ENCODE results near the gene AHCYL2. TPM values are rescaled to one million over a fixed set of nuclear protein-coding genes. Genes with fewer than 3 reads are reported as not detected.

The AHCYL2 gene
- total RNA-seq, 2 experiments from 2014 or later = 5.0 to 8.7 TPM

DNA sequence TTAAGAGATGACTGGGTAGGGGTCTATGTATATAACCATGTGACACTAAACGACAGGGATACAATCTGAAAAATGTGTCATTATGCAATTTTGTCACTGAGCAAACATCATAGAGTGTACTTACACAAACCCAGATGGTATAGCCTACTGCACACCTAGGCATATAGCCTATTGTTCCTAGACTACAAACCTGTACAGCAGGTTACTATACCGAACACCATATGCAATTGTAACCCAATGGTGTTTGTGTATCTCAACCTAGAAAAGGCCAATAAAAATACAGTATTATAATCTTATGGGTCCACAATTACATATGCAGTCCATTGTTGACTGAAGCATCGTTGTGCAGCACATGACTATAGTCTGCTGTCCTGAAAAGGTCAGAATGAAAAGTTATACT, 232.3 kb downstream of the AHCYL2 start:
- DNase-seq (ENCODE audit: low spot score) = no peak
- Histone ChIP-seq H4K20me1 (ENCODE audit: insufficient read depth, low read length) (no peaks in the 10 kb centered on the region), H3K4me1 (ENCODE audit: insufficient read depth, low read length, poor library complexity, severe bottlenecking) (no peaks in the 10 kb centered on the region), H3K4me3 (ENCODE audit: low read depth, low read length, poor library complexity, severe bottlenecking) (no peak overlapping the region), H3K36me3 (ENCODE audit: insufficient read depth, low read length) (0 out of 2 replicates have a peak, but pooled peaks cover 3% of the 10 kb centered on the region), H3K4me2 (ENCODE audit: low read length) (no peak overlapping the region), H3K27ac (ENCODE audit: low read depth, low read length, poor library complexity, severe bottlenecking) (no peak overlapping the region), H3K9me3 (ENCODE audit: low read length) (no peaks in the 10 kb centered on the region), H2AFZ (ENCODE audit: low read length) (no peak overlapping the region), H3K9me2 (ENCODE audit: insufficient read depth, low read length) (no peaks in the 10 kb centered on the region), H3K79me2 (ENCODE audit: insufficient read depth, low read depth, low read length) (no peaks in the 10 kb centered on the region)
- no peak for TF ChIP-seq EZH2phosphoT487 (IDR thresholded peaks at IDR 0.05; ENCODE audit: borderline replicate concordance, low read depth, low read length)
- TF ChIP-seq CTCF (conservative IDR thresholded peaks at IDR 0.05; ENCODE audit: low read length) = no peak
- POLR2A ChIA-PET = interaction anchor here (0.5 kb wide), 1 partner anchor 358 kb away, joined by 3 read pairs; no protein-coding TSS in a partner anchor
- intact Hi-C loops (cut with micrococcal nuclease; ENCODE audit: unreplicated experiment) = no loop called here
- BruUV-seq (replicated peaks) = no TSS peak
- CTCF ChIA-PET (ENCODE audit: unreplicated experiment) = no interaction called here

DNA sequence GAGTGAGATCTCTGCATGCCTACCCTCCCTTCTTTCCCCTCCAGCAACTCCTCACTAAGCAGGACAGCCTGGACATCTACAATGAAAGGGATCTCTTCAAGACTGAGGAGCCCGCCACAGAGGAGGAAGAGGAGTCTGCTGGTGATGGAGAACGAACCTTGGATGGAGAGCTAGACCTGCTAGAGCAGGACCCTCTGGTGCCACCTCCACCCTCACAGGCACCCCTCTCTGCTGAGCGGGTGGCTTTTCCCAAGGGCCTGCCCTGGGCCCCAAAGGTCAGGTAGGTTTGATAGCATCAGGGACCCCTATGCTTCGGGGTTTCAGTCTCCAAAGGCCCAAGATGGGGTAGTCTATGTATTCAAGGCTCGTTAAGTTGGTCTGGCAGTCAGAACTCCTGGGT, 233.3 kb downstream of the AHCYL2 start:
- Histone ChIP-seq H3K4me2 (ENCODE audit: low read length) (no peak overlapping the region), H3K27ac (ENCODE audit: low read depth, low read length, poor library complexity, severe bottlenecking) (no peak overlapping the region), H3K4me1 (ENCODE audit: insufficient read depth, low read length, poor library complexity, severe bottlenecking) (no peaks in the 10 kb centered on the region), H3K9me3 (ENCODE audit: low read length) (no peaks in the 10 kb centered on the region), H3K36me3 (ENCODE audit: insufficient read depth, low read length) (0 out of 2 replicates have a peak, but pooled peaks cover 3% of the 10 kb centered on the region), H2AFZ (ENCODE audit: low read length) (no peak overlapping the region), H3K79me2 (ENCODE audit: insufficient read depth, low read depth, low read length) (no peaks in the 10 kb centered on the region), H4K20me1 (ENCODE audit: insufficient read depth, low read length) (no peaks in the 10 kb centered on the region), H3K4me3 (ENCODE audit: low read depth, low read length, poor library complexity, severe bottlenecking) (no peak overlapping the region), H3K9me2 (ENCODE audit: insufficient read depth, low read length) (no peaks in the 10 kb centered on the region)
- no TSS peak for BruUV-seq (replicated peaks)
- TF ChIP-seq CTCF (conservative IDR thresholded peaks at IDR 0.05; ENCODE audit: low read length) = no peak
- no peak for TF ChIP-seq EZH2phosphoT487 (IDR thresholded peaks at IDR 0.05; ENCODE audit: borderline replicate concordance, low read depth, low read length)
- ChIA-PET POLR2A (interaction anchor here (0.6 kb wide), 1 partner anchor 165 kb away, joined by 3 read pairs; no protein-coding TSS in a partner anchor), CTCF (ENCODE audit: unreplicated experiment) (no interaction called here)
- intact Hi-C loops (cut with micrococcal nuclease; ENCODE audit: unreplicated experiment) = no loop called here
- DNase-seq (ENCODE audit: low spot score) = no peak

DNA sequence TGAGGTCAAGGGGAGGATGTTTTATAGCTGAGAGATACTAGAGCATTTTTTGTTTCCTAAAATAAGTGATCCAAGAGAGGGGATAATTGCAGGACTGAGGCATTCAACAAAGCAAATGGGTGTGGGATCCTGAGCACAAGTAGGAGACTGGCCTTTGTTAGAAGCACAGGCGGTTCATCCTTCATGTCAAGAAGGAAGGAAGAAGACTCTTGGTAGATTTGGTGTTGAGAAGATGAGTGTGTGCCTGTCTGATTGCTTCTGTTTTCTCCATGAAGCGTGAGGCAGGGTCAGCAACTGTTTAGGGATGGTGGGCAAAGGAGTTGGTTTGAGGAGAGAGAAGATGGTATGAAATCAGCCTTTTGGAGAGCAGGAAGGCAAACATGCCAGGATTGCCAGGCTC, 237.0 kb downstream of the AHCYL2 start:
- no peak overlapping the region for H3K4me3 ChIP-seq (ENCODE audit: low read depth, low read length, poor library complexity, severe bottlenecking)
- H3K27ac ChIP-seq (ENCODE audit: low read depth, low read length, poor library complexity, severe bottlenecking) = no peak overlapping the region
- H3K79me2 ChIP-seq (ENCODE audit: insufficient read depth, low read depth, low read length) = no peaks in the 10 kb centered on the region
- ChIA-PET CTCF (ENCODE audit: unreplicated experiment) (interaction anchor here (0.6 kb wide), 1 partner anchor 522 kb away, joined by 3 read pairs; no protein-coding TSS in a partner anchor), POLR2A (interaction anchor here (0.5 kb wide), 1 partner anchor 23 kb away, joined by 3 read pairs; no protein-coding TSS in a partner anchor)
- BruUV-seq (replicated peaks) = no TSS peak
- no peak for DNase-seq (ENCODE audit: low spot score)
- H2AFZ ChIP-seq (ENCODE audit: low read length) = no peak overlapping the region
- no peak overlapping the region for H3K4me2 ChIP-seq (ENCODE audit: low read length)
- H3K4me1 ChIP-seq (ENCODE audit: insufficient read depth, low read length, poor library complexity, severe bottlenecking) = no peaks in the 10 kb centered on the region
- no peaks in the 10 kb centered on the region for H3K9me2 ChIP-seq (ENCODE audit: insufficient read depth, low read length)
- no peak for TF ChIP-seq CTCF (conservative IDR thresholded peaks at IDR 0.05; ENCODE audit: low read length)
- TF ChIP-seq EZH2phosphoT487 (IDR thresholded peaks at IDR 0.05; ENCODE audit: borderline replicate concordance, low read depth, low read length) = no peak
- 0 out of 2 replicates have a peak, but pooled peaks cover 3% of the 10 kb centered on the region for H3K36me3 ChIP-seq (ENCODE audit: insufficient read depth, low read length)
- H3K9me3 ChIP-seq (ENCODE audit: low read length) = no peaks in the 10 kb centered on the region
- intact Hi-C loops (cut with micrococcal nuclease; ENCODE audit: unreplicated experiment) = no loop called here
- H4K20me1 ChIP-seq (ENCODE audit: insufficient read depth, low read length) = no peaks in the 10 kb centered on the region

Data from OCI-LY7 (cell line).